Left renal cortex interstitium (tissue), 4 donors: ENCODE data around the gene RECK. TPM values are rescaled to one million over a fixed set of nuclear protein-coding genes. Genes with fewer than 3 reads are reported as not detected.
A peak's percentile ranks its signal among the peaks of the same experiment; 100 is the strongest.
"Not testable (repeated sequence)": the region's sequence is repeated elsewhere in the genome, so short reads cannot be mapped to it uniquely, and the experiment has no call there.

Experiments
- DNase-seq, 4 donors: peaks; one replicate each; pipeline ENCODE4 v3.0.0-alpha.2; 2013; ENCODE audit warnings: low read depth in 4 of 4, low spot score in 2 of 4, missing footprints in 1 of 4
- polyA plus RNA-seq, 4 donors: library from polyadenylated mRNA; unstranded; fragments of 120-200 nt; gene quantifications; one replicate each; pipeline ENCODE4 v1.2.1, GENCODE V29; 2013; ENCODE audit not compliant: insufficient read length in 4 of 4

Gene RECK
- polyA plus RNA-seq, 4 donors = 27.5 to 30.9 (median 29.2) TPM

- DNase-seq = no peak
Measured at GRCh38 chr9:36150574-36151315, 114.0 kb downstream of the RECK start.

- DNase-seq = no peak
Measured at GRCh38 chr9:36151316-36152210, 114.8 kb downstream of the RECK start.

GRCh38 chr9:36152741-36153438, 116.2 kb downstream of the RECK start:
- no peak for DNase-seq

GRCh38 chr9:36153746-36154145, 117.0 kb downstream of the RECK start:
- DNase-seq = no peak

GRCh38 chr9:36154331-36154952, 117.7 kb downstream of the RECK start:
- peak in 1 of 4 donors; percentile 72 for DNase-seq

GRCh38 chr9:36156116-36156515, 119.4 kb downstream of the RECK start:
- no peak for DNase-seq

- DNase-seq = no peak
Measured at GRCh38 chr9:36158122-36158521, 121.4 kb downstream of the RECK start.

GRCh38 chr9:36158917-36159316, 122.2 kb downstream of the RECK start:
- DNase-seq = no peak

- not testable (repeated sequence) for DNase-seq
Measured at GRCh38 chr9:36159509-36159908, 122.8 kb downstream of the RECK start.

GRCh38 chr9:36160126-36160525, 123.4 kb downstream of the RECK start:
- DNase-seq = not testable (repeated sequence)

GRCh38 chr9:36161187-36161586, 124.5 kb downstream of the RECK start:
- no peak for DNase-seq

- DNase-seq = no peak
Measured at GRCh38 chr9:36162211-36162738, 125.6 kb downstream of the RECK start.

GRCh38 chr9:36163049-36163785, 126.5 kb downstream of the RECK start:
- peak; percentile 69 to 86 (median 81) for DNase-seq

GRCh38 chr9:36163786-36164170, 127.1 kb downstream of the RECK start:
- no peak for DNase-seq

- DNase-seq = no peak
Measured at GRCh38 chr9:36164372-36164771, 127.7 kb downstream of the RECK start.

GRCh38 chr9:36164989-36165388, 128.3 kb downstream of the RECK start:
- no peak for DNase-seq

GRCh38 chr9:36165826-36166167, 129.1 kb downstream of the RECK start:
- DNase-seq = no peak

GRCh38 chr9:36166168-36166927, 129.6 kb downstream of the RECK start:
- DNase-seq = peak in 1 of 4 donors; percentile 64

- DNase-seq = no peak
Measured at GRCh38 chr9:36169166-36169565, 132.5 kb downstream of the RECK start, which contains the start of gene CCIN. CCIN (plus strand) TSS chr9:36169388; CDS start chr9:36169503, 115 bp downstream.
